HEK293T (cell line): ENCODE results near the gene SPRR5.

ENCODE experiments used
- CTCF ChIA-PET: fragments of 350-600 bp; formaldehyde crosslinking; extraction: SDS; loops from one replicate; lab custom pipeline; 2021; ENCODE audit warnings: antibody characterized with exemption, inconsistent platforms; lab: Yijun Ruan, JAX
- POLR2A ChIA-PET: fragments of 350-600 bp; formaldehyde crosslinking; extraction: SDS; loops from one replicate; lab custom pipeline; 2020; ENCODE audit warnings: antibody characterized with exemption, inconsistent platforms; lab: Yijun Ruan, JAX
- DNase-seq: peaks from one replicate; pipeline ENCODE4 v3.0.0; 2012; ENCODE audit warnings: mixed read lengths; ENCODE audit errors: extremely low spot score
- ARNT ChIP-seq: fragments of 450-650 bp; IDR thresholded peaks from 2 replicates; pipeline ENCODE4 v1.6.1; 2017; ENCODE audit warnings: mild to moderate bottlenecking
- BHLHE40 ChIP-seq: fragments of 450-650 bp; IDR thresholded peaks from 2 replicates; pipeline ENCODE4 v1.6.1; 2016; ENCODE audit warnings: mild to moderate bottlenecking, moderate library complexity, borderline replicate concordance
- CTBP1 ChIP-seq: fragments of 450-650 bp; IDR thresholded peaks from 2 replicates; pipeline ENCODE4 v1.6.1; 2016; ENCODE audit warnings: borderline replicate concordance
- ELF4 ChIP-seq: fragments of 450-650 bp; IDR thresholded peaks from 2 replicates; pipeline ENCODE4 v1.6.1; 2017; ENCODE audit warnings: antibody characterized with exemption
- FOXA1 ChIP-seq: fragments of 450-650 bp; IDR thresholded peaks from 2 replicates; pipeline ENCODE4 v1.6.1; 2016; ENCODE audit warnings: mild to moderate bottlenecking
- FOXK2 ChIP-seq: fragments of 450-650 bp; IDR thresholded peaks from 2 replicates; pipeline ENCODE4 v1.6.1; 2016; ENCODE audit warnings: mild to moderate bottlenecking
- FOXM1 ChIP-seq: fragments of 450-650 bp; IDR thresholded peaks from 2 replicates; pipeline ENCODE4 v1.6.1; 2017; ENCODE audit warnings: mild to moderate bottlenecking, borderline replicate concordance
- HDGF ChIP-seq: fragments of 450-650 bp; IDR thresholded peaks from 2 replicates; pipeline ENCODE4 v1.6.1; 2017; ENCODE audit warnings: antibody characterized with exemption, borderline replicate concordance
- L3MBTL2 ChIP-seq: fragments of 450-650 bp; conservative IDR thresholded peaks from 2 replicates; pipeline ENCODE4 v1.6.1; 2016; ENCODE audit warnings: mild to moderate bottlenecking
- LEF1 ChIP-seq: fragments of 450-650 bp; IDR thresholded peaks from 2 replicates; pipeline ENCODE4 v1.6.1; 2017; ENCODE audit warnings: mild to moderate bottlenecking, borderline replicate concordance
- NFRKB ChIP-seq: fragments of 450-650 bp; IDR thresholded peaks from 2 replicates; pipeline ENCODE4 v1.6.1; 2016; ENCODE audit warnings: mild to moderate bottlenecking, moderate library complexity
- PKNOX1 ChIP-seq: fragments of 450-650 bp; IDR thresholded peaks from 2 replicates; pipeline ENCODE4 v1.6.1; 2016
- SP1 ChIP-seq: fragments of 450-650 bp; IDR thresholded peaks from 2 replicates; pipeline ENCODE4 v1.6.1; 2017
- SUZ12 ChIP-seq: fragments of 450-650 bp; IDR thresholded peaks from 2 replicates; pipeline ENCODE4 v1.6.1; 2016; ENCODE audit warnings: mild to moderate bottlenecking
- TARDBP ChIP-seq: fragments of 450-650 bp; IDR thresholded peaks from 2 replicates; pipeline ENCODE4 v1.6.1; 2016
- ZNF384 ChIP-seq: fragments of 450-650 bp; IDR thresholded peaks from 2 replicates; pipeline ENCODE4 v1.6.1; 2016

The SPRR5 gene

GRCh38 chr1:152906023-152906565 is 40.9 kb upstream of the SPRR5 start:
- ChIA-PET POLR2A (no interaction called here), CTCF (no interaction called here)
- DNase-seq = no peak
- TF ChIP-seq FOXA1 (no peak), TARDBP (no peak), ELF4 (no peak), NFRKB (no peak), FOXM1 (no peak), SP1 (no peak), FOXK2 (no peak), LEF1 (no peak), SUZ12 (no peak), HDGF (no peak), BHLHE40 (no peak), CTBP1 (no peak), L3MBTL2 (no peak), ARNT (no peak), PKNOX1 (no peak), ZNF384 (no peak)

GRCh38 chr1:152907686-152908601 is 39.1 kb upstream of the SPRR5 start, which contains the start of gene IVL:
TSS of gene IVL (plus strand) at chr1:152908546. CDS start at chr1:152909798, 1,252 bp downstream.
- no peak for DNase-seq
- CTCF ChIA-PET = no interaction called here
- POLR2A ChIA-PET = no interaction called here
- TF ChIP-seq SP1 (no peak), PKNOX1 (no peak), ARNT (no peak), CTBP1 (no peak), ZNF384 (no peak), HDGF (no peak), FOXM1 (no peak), L3MBTL2 (no peak), LEF1 (no peak), NFRKB (no peak), FOXK2 (no peak), FOXA1 (no peak), ELF4 (no peak), SUZ12 (no peak), TARDBP (no peak), BHLHE40 (no peak)

- no peak for DNase-seq
- ChIA-PET CTCF (no interaction called here), POLR2A (no interaction called here)
- TF ChIP-seq ELF4 (no peak), ZNF384 (no peak), ARNT (no peak), L3MBTL2 (no peak), HDGF (no peak), SP1 (no peak)
Measured at GRCh38 chr1:152909206-152909605, 37.8 kb upstream of the SPRR5 start.

GRCh38 chr1:152912471-152912870 is 34.5 kb upstream of the SPRR5 start:
- CTCF ChIA-PET = no interaction called here
- DNase-seq = no peak
- TF ChIP-seq FOXA1 (no peak), CTBP1 (no peak)
- POLR2A ChIA-PET = no interaction called here

- no peak for DNase-seq
- no peak for TF ChIP-seq CTBP1
- no peak for TF ChIP-seq HDGF
- TF ChIP-seq BHLHE40 = no peak
- TF ChIP-seq LEF1 = no peak
- TF ChIP-seq ARNT = no peak
- TF ChIP-seq FOXA1 = no peak
- no peak for TF ChIP-seq PKNOX1
- TF ChIP-seq SUZ12 = no peak
- no peak for TF ChIP-seq FOXM1
- no peak for TF ChIP-seq ZNF384
- TF ChIP-seq FOXK2 = no peak
- no peak for TF ChIP-seq L3MBTL2
- no peak for TF ChIP-seq NFRKB
- TF ChIP-seq ELF4 = no peak
- TF ChIP-seq TARDBP = no peak
- TF ChIP-seq SP1 = no peak
- CTCF ChIA-PET = no interaction called here
- POLR2A ChIA-PET = no interaction called here
Measured at GRCh38 chr1:152912900-152913299, 34.1 kb upstream of the SPRR5 start.

GRCh38 chr1:152917794-152918193 is 29.2 kb upstream of the SPRR5 start:
- ChIA-PET CTCF (no interaction called here), POLR2A (no interaction called here)
- DNase-seq = no peak
- TF ChIP-seq TARDBP = no peak
- no peak for TF ChIP-seq ARNT
- no peak for TF ChIP-seq SUZ12
- no peak for TF ChIP-seq NFRKB
- TF ChIP-seq SP1 = no peak
- TF ChIP-seq L3MBTL2 = no peak
- no peak for TF ChIP-seq FOXM1
- no peak for TF ChIP-seq BHLHE40
- TF ChIP-seq PKNOX1 = no peak
